Measurements from ENCODE around the gene AMN.

DNA sequence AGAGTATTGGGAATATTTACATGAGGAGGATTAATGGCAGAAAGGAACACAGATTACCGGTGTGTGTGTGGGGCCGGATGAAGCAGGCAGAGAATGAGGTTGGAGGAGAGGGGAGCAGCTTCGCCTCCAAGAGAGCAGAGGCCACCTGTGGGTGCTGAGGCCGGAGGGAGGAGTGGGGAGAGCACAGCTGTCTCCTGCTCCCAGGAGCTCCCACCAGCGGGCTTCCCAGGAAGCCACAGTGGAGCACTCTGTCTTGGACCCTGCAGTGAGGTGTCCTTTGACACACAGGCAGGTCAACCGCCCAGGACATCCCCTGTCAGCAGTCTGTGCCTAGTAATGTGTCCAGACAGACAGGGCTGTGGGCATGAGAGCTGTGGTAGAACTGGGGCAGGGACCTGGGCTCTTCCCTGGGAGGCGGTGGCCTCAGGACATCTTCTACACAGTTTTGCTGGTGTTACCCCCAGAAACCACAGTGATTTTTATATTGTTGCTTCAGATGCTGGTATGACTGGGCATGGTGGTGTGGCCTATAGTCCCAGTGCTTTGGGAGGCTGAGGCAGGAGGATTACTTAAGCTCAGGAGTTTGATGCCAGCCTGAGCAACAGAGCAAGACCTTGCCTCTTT lies 18.5 kb upstream of the AMN start:
- TF ChIP-seq GATA2 (IDR thresholded peaks at IDR 0.05; ENCODE audit: low read depth, low read length), result no peak
- TF ChIP-seq GATA3 (IDR thresholded peaks at IDR 0.05; ENCODE audit: low read depth, low read length), result no peak
